ENCODE measurements around the gene CARNS1. TPM values are rescaled to one million over a fixed set of nuclear protein-coding genes. Genes with fewer than 3 reads are reported as not detected.

Gene CARNS1
- total and polyA plus RNA-seq, 2 of the 13 experiments (the other 11 are each of a cell fraction or from before 2014, with no cell fraction given), result not detected

DNA sequence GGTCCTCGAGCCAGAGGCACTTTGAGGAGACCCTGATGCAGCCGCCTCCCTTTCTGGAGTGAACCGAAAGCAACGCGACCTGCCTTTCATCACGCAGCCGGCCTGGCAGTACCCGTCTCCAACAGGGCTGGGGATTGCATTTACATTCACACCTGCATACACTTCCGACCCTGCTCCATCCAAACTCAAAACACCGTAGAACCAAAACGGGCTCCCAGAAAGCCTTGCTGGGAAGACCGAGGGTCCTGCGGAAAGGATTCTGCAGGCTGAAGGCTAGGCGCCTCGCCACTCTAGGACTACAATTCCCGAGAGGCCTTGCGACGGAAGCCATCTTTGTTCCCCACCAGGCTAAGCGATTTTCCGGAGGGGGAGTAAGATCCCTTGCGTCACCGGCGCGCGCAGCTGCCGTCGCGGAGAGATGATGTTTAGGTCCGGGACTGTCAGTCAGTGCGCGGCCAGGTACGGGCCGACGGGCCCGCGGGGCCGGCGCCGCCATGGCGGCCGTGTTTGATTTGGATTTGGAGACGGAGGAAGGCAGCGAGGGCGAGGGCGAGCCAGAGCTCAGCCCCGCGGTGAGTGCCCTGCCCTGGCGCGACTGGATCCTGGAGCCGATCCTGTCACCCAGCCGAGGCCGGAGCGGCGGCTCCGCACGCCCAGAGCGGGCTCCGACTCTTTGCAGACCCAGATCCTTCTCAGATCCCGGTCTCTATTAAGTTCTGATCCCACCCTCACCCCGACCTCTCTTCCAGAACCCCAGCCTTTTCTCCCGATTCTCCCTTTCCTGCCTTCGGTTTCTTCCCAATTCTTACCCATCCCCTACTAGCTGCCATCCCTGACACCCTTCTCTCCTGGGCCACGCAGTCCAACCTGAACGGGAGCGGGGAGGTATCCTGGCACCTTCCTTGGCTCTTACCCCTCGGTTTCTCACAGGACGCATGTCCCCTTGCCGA is 12.8 kb downstream of the CARNS1 start, which contains the start of gene RPS6KB2 (continued):
- TF ChIP-seq, protein P1, sequence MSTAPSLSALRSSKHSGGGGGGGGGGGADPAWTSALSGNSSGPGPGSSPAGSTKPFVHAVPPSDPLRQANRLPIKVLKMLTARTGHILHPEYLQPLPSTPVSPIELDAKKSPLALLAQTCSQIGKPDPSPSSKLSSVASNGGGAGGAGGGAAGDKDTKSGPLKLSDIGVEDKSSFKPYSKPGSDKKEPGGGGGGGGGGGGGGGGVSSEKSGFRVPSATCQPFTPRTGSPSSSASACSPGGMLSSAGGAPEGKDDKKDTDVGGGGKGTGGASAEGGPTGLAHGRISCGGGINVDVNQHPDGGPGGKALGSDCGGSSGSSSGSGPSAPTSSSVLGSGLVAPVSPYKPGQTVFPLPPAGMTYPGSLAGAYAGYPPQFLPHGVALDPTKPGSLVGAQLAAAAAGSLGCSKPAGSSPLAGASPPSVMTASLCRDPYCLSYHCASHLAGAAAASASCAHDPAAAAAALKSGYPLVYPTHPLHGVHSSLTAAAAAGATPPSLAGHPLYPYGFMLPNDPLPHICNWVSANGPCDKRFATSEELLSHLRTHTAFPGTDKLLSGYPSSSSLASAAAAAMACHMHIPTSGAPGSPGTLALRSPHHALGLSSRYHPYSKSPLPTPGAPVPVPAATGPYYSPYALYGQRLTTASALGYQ (CRISPR knock-in tag; IDR thresholded peaks at IDR 0.05), result peak; percentile 88
- TF ChIP-seq ELF3 (CRISPR knock-in tag; IDR thresholded peaks at IDR 0.05) (peak; percentile 79), SPEN (CRISPR knock-in tag; IDR thresholded peaks at IDR 0.05; ENCODE audit: low read depth) (peak; percentile 95), KAT8 (CRISPR knock-in tag; IDR thresholded peaks at IDR 0.05) (peak; percentile 98), KMT2A (CRISPR knock-in tag; IDR thresholded peaks at IDR 0.05) (peak; percentile 79; the same call in 1 of the 2 replicates), ZNF354B (CRISPR knock-in tag; IDR thresholded peaks at IDR 0.05) (no peak), ZNF546 (CRISPR knock-in tag; conservative IDR thresholded peaks at IDR 0.05) (peak; percentile 90), PHF20 (CRISPR knock-in tag; IDR thresholded peaks at IDR 0.05) (peak; percentile 96), ZNF766 (CRISPR knock-in tag; IDR thresholded peaks at IDR 0.05; ENCODE audit: borderline replicate concordance) (peak; percentile 75; the same call in 1 of the 2 replicates), KLF9 (CRISPR knock-in tag; IDR thresholded peaks at IDR 0.05; ENCODE audit: low read depth) (peak; percentile 71; the same call in 1 of the 2 replicates), CBX5 (CRISPR knock-in tag; IDR thresholded peaks at IDR 0.05; ENCODE audit: borderline replicate concordance) (peak; percentile 55; the same call in 1 of the 2 replicates)
- TF ChIP-seq, protein P2, sequence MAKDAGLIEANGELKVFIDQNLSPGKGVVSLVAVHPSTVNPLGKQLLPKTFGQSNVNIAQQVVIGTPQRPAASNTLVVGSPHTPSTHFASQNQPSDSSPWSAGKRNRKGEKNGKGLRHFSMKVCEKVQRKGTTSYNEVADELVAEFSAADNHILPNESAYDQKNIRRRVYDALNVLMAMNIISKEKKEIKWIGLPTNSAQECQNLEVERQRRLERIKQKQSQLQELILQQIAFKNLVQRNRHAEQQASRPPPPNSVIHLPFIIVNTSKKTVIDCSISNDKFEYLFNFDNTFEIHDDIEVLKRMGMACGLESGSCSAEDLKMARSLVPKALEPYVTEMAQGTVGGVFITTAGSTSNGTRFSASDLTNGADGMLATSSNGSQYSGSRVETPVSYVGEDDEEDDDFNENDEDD (CRISPR knock-in tag; IDR thresholded peaks at IDR 0.05; ENCODE audit: borderline replicate concordance), result peak; percentile 65; the same call in 1 of the 2 replicates
- TF ChIP-seq, protein P3, sequence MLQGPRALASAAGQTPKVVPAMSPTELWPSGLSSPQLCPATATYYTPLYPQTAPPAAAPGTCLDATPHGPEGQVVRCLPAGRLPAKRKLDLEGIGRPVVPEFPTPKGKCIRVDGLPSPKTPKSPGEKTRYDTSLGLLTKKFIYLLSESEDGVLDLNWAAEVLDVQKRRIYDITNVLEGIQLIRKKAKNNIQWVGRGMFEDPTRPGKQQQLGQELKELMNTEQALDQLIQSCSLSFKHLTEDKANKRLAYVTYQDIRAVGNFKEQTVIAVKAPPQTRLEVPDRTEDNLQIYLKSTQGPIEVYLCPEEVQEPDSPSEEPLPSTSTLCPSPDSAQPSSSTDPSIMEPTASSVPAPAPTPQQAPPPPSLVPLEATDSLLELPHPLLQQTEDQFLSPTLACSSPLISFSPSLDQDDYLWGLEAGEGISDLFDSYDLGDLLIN (CRISPR knock-in tag; IDR thresholded peaks at IDR 0.05; ENCODE audit: borderline replicate concordance), result peak; percentile 77; the same call in 1 of the 2 replicates
- TF ChIP-seq, protein P4, sequence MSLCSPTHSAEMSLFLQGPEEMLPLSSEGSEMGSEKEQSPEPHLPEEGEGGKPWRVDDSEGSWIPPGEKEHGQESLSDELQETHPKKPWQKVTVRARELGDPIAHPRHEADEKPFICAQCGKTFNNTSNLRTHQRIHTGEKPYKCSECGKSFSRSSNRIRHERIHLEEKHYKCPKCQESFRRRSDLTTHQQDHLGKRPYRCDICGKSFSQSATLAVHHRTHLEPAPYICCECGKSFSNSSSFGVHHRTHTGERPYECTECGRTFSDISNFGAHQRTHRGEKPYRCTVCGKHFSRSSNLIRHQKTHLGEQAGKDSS (CRISPR knock-in tag; IDR thresholded peaks at IDR 0.05; ENCODE audit: borderline replicate concordance, low read depth), result 0 out of 2 replicates have a peak, but pooled peaks have one; percentile 9
- TF ChIP-seq, protein P5, sequence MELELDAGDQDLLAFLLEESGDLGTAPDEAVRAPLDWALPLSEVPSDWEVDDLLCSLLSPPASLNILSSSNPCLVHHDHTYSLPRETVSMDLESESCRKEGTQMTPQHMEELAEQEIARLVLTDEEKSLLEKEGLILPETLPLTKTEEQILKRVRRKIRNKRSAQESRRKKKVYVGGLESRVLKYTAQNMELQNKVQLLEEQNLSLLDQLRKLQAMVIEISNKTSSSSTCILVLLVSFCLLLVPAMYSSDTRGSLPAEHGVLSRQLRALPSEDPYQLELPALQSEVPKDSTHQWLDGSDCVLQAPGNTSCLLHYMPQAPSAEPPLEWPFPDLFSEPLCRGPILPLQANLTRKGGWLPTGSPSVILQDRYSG (CRISPR knock-in tag; IDR thresholded peaks at IDR 0.05), result peak; percentile 66; the same call in 1 of the 2 replicates
- TF ChIP-seq, protein P6, sequence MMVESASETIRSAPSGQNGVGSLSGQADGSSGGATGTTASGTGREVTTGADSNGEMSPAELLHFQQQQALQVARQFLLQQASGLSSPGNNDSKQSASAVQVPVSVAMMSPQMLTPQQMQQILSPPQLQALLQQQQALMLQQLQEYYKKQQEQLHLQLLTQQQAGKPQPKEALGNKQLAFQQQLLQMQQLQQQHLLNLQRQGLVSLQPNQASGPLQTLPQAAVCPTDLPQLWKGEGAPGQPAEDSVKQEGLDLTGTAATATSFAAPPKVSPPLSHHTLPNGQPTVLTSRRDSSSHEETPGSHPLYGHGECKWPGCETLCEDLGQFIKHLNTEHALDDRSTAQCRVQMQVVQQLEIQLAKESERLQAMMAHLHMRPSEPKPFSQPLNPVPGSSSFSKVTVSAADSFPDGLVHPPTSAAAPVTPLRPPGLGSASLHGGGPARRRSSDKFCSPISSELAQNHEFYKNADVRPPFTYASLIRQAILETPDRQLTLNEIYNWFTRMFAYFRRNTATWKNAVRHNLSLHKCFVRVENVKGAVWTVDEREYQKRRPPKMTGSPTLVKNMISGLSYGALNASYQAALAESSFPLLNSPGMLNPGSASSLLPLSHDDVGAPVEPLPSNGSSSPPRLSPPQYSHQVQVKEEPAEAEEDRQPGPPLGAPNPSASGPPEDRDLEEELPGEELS (CRISPR knock-in tag; IDR thresholded peaks at IDR 0.05), result peak; percentile 73
